ENCODE measurements around the gene POP4.

DNA sequence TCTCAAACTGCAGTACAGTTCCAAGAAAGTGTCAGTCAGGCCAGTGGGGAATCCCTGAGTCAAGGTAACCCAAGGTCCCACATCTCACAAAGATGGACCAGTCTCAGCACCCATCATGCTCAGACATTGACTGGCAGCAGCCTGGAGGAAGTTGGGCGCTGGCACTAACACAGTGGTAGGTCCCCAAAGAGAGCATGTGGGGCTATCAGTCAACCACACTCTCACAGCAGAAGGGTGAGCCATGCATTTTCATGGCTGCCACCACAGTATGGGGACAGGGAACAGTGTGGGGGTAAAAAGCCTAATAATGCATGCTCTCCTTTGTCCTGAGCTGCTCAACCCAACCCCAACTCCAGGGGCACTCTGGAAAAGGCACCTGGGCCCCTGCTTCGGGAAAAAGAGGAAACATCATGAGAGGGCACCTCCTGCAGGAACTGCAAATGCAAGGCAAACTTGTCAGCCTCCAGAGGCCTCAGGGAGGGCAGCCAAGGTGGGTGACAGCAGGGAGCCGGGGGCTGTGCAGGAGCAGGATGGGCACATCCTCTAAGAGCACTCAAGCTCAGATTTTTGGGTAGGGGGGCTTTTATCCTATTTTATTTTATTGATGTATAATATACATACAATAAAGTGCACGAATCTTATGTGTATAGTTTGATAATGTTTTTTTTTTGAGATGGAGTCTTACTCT lies 49.7 kb downstream of the POP4 start:
- TF ChIP-seq CTCF (IDR thresholded peaks at IDR 0.05), result no peak
- no peak for TF ChIP-seq POLR2AphosphoS5 (IDR thresholded peaks at IDR 0.05; ENCODE audit: low read depth, low read length)
- TF ChIP-seq, protein P1, sequence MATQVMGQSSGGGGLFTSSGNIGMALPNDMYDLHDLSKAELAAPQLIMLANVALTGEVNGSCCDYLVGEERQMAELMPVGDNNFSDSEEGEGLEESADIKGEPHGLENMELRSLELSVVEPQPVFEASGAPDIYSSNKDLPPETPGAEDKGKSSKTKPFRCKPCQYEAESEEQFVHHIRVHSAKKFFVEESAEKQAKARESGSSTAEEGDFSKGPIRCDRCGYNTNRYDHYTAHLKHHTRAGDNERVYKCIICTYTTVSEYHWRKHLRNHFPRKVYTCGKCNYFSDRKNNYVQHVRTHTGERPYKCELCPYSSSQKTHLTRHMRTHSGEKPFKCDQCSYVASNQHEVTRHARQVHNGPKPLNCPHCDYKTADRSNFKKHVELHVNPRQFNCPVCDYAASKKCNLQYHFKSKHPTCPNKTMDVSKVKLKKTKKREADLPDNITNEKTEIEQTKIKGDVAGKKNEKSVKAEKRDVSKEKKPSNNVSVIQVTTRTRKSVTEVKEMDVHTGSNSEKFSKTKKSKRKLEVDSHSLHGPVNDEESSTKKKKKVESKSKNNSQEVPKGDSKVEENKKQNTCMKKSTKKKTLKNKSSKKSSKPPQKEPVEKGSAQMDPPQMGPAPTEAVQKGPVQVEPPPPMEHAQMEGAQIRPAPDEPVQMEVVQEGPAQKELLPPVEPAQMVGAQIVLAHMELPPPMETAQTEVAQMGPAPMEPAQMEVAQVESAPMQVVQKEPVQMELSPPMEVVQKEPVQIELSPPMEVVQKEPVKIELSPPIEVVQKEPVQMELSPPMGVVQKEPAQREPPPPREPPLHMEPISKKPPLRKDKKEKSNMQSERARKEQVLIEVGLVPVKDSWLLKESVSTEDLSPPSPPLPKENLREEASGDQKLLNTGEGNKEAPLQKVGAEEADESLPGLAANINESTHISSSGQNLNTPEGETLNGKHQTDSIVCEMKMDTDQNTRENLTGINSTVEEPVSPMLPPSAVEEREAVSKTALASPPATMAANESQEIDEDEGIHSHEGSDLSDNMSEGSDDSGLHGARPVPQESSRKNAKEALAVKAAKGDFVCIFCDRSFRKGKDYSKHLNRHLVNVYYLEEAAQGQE (IDR thresholded peaks at IDR 0.05; ENCODE audit: insufficient read depth in 1 of 2, low read depth in 2 of 2, low read length in 1 of 2), result no peak
- TF ChIP-seq SIN3A (IDR thresholded peaks at IDR 0.05; ENCODE audit: borderline replicate concordance, insufficient read depth, low read depth, low read length), result no peak
- no peak for TF ChIP-seq TCF7L2 (IDR thresholded peaks at IDR 0.05; ENCODE audit: low read depth, low read length)

All from Panc1 (cell line).